ENCODE data around the gene RPRM.

- TF ChIP-seq, protein P1, sequence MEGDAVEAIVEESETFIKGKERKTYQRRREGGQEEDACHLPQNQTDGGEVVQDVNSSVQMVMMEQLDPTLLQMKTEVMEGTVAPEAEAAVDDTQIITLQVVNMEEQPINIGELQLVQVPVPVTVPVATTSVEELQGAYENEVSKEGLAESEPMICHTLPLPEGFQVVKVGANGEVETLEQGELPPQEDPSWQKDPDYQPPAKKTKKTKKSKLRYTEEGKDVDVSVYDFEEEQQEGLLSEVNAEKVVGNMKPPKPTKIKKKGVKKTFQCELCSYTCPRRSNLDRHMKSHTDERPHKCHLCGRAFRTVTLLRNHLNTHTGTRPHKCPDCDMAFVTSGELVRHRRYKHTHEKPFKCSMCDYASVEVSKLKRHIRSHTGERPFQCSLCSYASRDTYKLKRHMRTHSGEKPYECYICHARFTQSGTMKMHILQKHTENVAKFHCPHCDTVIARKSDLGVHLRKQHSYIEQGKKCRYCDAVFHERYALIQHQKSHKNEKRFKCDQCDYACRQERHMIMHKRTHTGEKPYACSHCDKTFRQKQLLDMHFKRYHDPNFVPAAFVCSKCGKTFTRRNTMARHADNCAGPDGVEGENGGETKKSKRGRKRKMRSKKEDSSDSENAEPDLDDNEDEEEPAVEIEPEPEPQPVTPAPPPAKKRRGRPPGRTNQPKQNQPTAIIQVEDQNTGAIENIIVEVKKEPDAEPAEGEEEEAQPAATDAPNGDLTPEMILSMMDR (IDR thresholded peaks at IDR 0.05) = no peak
- no peak for TF ChIP-seq POLR2AphosphoS5 (IDR thresholded peaks at IDR 0.05)
These were observed 17.2 kb upstream of the RPRM start for GRCh38 chr2:153495725-153496124.
